ENCODE measurements around the gene GNAI3. TPM values are rescaled to one million over a fixed set of nuclear protein-coding genes. Genes with fewer than 3 reads are reported as not detected.

Gene GNAI3
- total RNA-seq, 1 experiment from 2014 or later = 12.8 TPM

GRCh38 chr1:109610609-109611307, 62.3 kb downstream of the GNAI3 start:
- no peak overlapping the region for H3K27ac ChIP-seq (ENCODE audit: low read depth, low read length, poor library complexity, severe bottlenecking)
- H3K4me1 ChIP-seq (ENCODE audit: insufficient read depth, low read length, poor library complexity, severe bottlenecking) = no peaks in the 10 kb centered on the region
- H3K27me3 ChIP-seq (replicated peaks; ENCODE audit: insufficient read depth, low read depth, low read length, poor library complexity) = no peaks in the 10 kb centered on the region
- no peaks in the 10 kb centered on the region for H3K36me3 ChIP-seq (ENCODE audit: insufficient read depth, low read length, poor library complexity, severe bottlenecking)
- DNase-seq (ENCODE audit: low spot score) = no peak
- BruUV-seq (replicated peaks) = no TSS peak
- POLR2A ChIA-PET (ENCODE audit: low non-redundant PET) = no interaction called here
- no peak for TF ChIP-seq EZH2 (IDR thresholded peaks at IDR 0.05; ENCODE audit: borderline replicate concordance, low read depth, low read length, poor library complexity, severe bottlenecking)
- TF ChIP-seq, protein P1, sequence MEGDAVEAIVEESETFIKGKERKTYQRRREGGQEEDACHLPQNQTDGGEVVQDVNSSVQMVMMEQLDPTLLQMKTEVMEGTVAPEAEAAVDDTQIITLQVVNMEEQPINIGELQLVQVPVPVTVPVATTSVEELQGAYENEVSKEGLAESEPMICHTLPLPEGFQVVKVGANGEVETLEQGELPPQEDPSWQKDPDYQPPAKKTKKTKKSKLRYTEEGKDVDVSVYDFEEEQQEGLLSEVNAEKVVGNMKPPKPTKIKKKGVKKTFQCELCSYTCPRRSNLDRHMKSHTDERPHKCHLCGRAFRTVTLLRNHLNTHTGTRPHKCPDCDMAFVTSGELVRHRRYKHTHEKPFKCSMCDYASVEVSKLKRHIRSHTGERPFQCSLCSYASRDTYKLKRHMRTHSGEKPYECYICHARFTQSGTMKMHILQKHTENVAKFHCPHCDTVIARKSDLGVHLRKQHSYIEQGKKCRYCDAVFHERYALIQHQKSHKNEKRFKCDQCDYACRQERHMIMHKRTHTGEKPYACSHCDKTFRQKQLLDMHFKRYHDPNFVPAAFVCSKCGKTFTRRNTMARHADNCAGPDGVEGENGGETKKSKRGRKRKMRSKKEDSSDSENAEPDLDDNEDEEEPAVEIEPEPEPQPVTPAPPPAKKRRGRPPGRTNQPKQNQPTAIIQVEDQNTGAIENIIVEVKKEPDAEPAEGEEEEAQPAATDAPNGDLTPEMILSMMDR (conservative IDR thresholded peaks at IDR 0.05; ENCODE audit: low read depth, low read length) = no peak
- no peak overlapping the region for H3K4me3 ChIP-seq (ENCODE audit: low read depth, low read length, poor library complexity, severe bottlenecking)
- CTCF ChIA-PET = interaction anchor here (0.8 kb wide), 1 partner anchor 78 kb away, joined by 3 read pairs; no protein-coding TSS in a partner anchor
- intact Hi-C loops (cut with micrococcal nuclease; ENCODE audit: unreplicated experiment) = no loop called here
- H3K9me3 ChIP-seq (ENCODE audit: low read depth, low read length, poor library complexity, severe bottlenecking) = no peaks in the 10 kb centered on the region

DNA sequence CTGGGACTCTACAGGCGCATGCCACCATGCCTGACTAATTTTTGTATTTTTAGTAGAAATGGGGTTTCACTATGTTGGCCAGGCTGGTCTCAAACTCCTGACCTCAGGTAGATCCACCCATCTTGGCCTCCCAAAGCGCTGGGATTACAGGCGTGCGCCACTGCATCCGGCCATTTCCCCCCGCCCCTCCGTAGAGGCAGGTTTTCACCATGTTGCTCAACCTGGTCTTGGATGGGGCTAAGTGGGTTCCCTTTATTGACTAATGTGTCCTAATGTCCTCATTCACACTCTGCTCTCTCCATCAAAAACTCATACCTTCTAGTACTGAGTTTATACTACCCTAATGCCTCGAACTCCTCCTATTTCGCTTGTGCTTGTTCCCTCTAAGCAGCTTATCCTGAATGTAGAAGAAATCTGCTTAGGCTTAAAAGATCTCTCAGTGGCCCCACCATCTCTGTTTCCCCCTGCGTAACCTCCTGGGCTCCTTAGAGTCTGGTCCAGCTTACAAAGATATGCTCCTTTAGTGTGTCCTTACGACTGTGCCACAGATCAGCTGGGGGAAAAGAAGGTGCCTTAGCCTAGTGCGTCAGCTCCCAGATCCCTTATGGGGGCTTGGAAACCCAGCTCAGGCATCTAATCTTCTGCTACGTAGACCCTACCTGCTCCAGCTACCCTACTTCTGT, 63.0 kb downstream of the GNAI3 start:
- H3K27me3 ChIP-seq (replicated peaks; ENCODE audit: insufficient read depth, low read depth, low read length, poor library complexity) = no peaks in the 10 kb centered on the region
- no peaks in the 10 kb centered on the region for H3K4me1 ChIP-seq (ENCODE audit: insufficient read depth, low read length, poor library complexity, severe bottlenecking)
- BruUV-seq (replicated peaks) = no TSS peak
- H3K4me3 ChIP-seq (ENCODE audit: low read depth, low read length, poor library complexity, severe bottlenecking) = no peak overlapping the region
- no peak for DNase-seq (ENCODE audit: low spot score)
- CTCF ChIA-PET = interaction anchor here (0.8 kb wide), 1 partner anchor 79 kb away, joined by 3 read pairs; no protein-coding TSS in a partner anchor
- POLR2A ChIA-PET (ENCODE audit: low non-redundant PET) = no interaction called here
- H3K27ac ChIP-seq (ENCODE audit: low read depth, low read length, poor library complexity, severe bottlenecking) = no peak overlapping the region
- TF ChIP-seq EZH2 (IDR thresholded peaks at IDR 0.05; ENCODE audit: borderline replicate concordance, low read depth, low read length, poor library complexity, severe bottlenecking) = no peak
- TF ChIP-seq, protein P1 (conservative IDR thresholded peaks at IDR 0.05; ENCODE audit: low read depth, low read length) = no peak
- H3K9me3 ChIP-seq (ENCODE audit: low read depth, low read length, poor library complexity, severe bottlenecking) = no peaks in the 10 kb centered on the region
- intact Hi-C loops (cut with micrococcal nuclease; ENCODE audit: unreplicated experiment) = no loop called here
- no peaks in the 10 kb centered on the region for H3K36me3 ChIP-seq (ENCODE audit: insufficient read depth, low read length, poor library complexity, severe bottlenecking)

DNA sequence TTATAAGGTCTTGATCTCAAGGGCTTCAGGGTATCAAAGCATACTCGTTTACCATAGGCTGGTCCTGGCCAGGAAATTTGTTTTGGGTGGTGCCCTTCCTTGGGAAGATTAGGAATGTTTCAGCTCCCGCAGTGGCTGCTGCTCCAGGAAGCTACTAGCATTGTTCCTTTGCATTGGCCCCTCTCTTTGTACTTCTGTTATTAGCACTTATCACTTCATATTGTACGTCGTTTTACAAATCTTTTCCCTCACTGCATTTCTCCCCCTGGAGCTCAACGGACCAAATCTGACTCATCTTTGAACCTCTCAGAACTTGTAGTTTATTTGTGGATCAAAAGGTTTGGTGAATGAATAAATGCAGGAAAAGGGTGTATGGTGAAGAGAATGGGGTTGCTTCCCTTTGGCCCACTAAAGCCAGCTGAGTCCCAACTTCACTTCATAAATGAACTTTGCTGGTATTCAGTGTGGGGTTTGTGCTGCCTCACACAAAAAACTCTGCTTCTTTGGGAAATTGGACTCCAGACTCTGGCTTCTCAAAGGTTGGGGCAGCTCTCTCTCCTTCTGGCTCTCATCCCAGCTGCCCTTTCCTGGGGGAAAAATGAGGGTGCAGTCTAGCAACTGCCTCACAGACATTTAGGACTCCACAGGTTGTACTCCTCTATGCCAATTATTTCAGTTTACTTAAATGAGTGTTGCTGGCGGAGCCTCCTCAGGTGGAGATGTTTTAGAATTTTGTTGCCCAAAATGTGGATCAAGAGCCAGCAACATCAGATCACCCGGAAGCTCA, 65.1 kb downstream of the GNAI3 start:
- intact Hi-C loops (cut with micrococcal nuclease; ENCODE audit: unreplicated experiment) = no loop called here
- ChIA-PET POLR2A (ENCODE audit: low non-redundant PET) (no interaction called here), CTCF (no interaction called here)
- Histone ChIP-seq H3K36me3 (ENCODE audit: insufficient read depth, low read length, poor library complexity, severe bottlenecking) (no peaks in the 10 kb centered on the region), H3K27me3 (replicated peaks; ENCODE audit: insufficient read depth, low read depth, low read length, poor library complexity) (no peaks in the 10 kb centered on the region), H3K4me3 (ENCODE audit: low read depth, low read length, poor library complexity, severe bottlenecking) (no peak overlapping the region), H3K27ac (ENCODE audit: low read depth, low read length, poor library complexity, severe bottlenecking) (no peak overlapping the region), H3K4me1 (ENCODE audit: insufficient read depth, low read length, poor library complexity, severe bottlenecking) (peaks cover 8% of the 10 kb centered on the region), H3K9me3 (ENCODE audit: low read depth, low read length, poor library complexity, severe bottlenecking) (no peaks in the 10 kb centered on the region)
- DNase-seq (ENCODE audit: low spot score) = no peak
- BruUV-seq (replicated peaks) = no TSS peak
- TF ChIP-seq, protein P1 (conservative IDR thresholded peaks at IDR 0.05; ENCODE audit: low read depth, low read length) = no peak
- no peak for TF ChIP-seq EZH2 (IDR thresholded peaks at IDR 0.05; ENCODE audit: borderline replicate concordance, low read depth, low read length, poor library complexity, severe bottlenecking)
